ENCODE measurements around the gene NACAD.

NACAD gene

DNA sequence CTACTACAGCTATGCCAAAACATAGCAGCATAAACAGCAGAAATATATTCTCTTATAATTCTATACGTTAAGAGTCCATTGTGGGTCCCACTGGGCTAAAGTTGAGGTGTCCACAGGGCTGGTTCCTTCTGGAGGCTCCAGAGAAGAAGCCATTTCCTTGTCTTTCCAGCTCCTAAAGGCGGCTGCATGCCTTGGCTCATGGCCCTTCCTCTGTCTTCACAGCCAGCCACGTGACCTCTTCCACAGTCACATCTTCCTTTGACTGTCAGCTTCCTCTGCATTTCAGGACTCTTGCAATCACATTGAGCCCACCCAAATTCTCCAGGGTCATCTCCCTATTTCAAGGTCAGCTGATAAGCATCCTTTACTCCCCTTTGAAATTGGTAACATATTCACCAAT is 17.2 kb downstream of the NACAD start:
- Mint-ChIP-seq H3K4me1 (no peaks in the 10 kb centered on the region), H3K4me3 (no peak overlapping the region), H3K27me3 (ENCODE audit: low read depth) (no peaks in the 10 kb centered on the region), H3K9me3 (no peaks in the 10 kb centered on the region), H3K36me3 (ENCODE audit: low read depth) (peaks cover 43% of the 10 kb centered on the region), H3K27ac (no peak overlapping the region)
- TF ChIP-seq, protein P1, sequence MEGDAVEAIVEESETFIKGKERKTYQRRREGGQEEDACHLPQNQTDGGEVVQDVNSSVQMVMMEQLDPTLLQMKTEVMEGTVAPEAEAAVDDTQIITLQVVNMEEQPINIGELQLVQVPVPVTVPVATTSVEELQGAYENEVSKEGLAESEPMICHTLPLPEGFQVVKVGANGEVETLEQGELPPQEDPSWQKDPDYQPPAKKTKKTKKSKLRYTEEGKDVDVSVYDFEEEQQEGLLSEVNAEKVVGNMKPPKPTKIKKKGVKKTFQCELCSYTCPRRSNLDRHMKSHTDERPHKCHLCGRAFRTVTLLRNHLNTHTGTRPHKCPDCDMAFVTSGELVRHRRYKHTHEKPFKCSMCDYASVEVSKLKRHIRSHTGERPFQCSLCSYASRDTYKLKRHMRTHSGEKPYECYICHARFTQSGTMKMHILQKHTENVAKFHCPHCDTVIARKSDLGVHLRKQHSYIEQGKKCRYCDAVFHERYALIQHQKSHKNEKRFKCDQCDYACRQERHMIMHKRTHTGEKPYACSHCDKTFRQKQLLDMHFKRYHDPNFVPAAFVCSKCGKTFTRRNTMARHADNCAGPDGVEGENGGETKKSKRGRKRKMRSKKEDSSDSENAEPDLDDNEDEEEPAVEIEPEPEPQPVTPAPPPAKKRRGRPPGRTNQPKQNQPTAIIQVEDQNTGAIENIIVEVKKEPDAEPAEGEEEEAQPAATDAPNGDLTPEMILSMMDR (IDR thresholded peaks at IDR 0.05; ENCODE audit: unreplicated experiment in 3 of 3): no peak

DNA sequence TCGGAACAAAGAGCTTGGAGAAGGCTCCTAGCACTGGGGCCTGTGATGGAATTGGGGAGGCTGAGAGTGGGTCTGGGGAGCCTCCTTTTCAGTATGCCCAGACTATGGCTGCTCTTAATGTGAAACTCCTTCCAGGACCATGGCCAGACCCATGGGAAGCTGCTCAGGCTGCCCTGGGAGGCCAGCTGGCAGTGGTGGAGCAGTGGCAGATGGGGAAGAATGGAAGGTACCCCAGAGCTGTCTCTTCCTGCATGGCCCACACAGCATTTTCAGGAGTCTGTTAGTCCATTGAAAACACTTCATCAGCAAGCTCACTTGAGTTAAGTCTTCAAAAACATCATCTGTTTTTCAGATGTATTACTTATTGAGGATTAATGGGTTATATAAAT is 18.5 kb downstream of the NACAD start:
- H3K27me3 Mint-ChIP-seq (ENCODE audit: low read depth): no peaks in the 10 kb centered on the region
- peaks cover 49% of the 10 kb centered on the region for H3K36me3 Mint-ChIP-seq (ENCODE audit: low read depth)
- TF ChIP-seq, protein P1 (IDR thresholded peaks at IDR 0.05; ENCODE audit: unreplicated experiment in 3 of 3): no peak
- no peak overlapping the region for H3K27ac Mint-ChIP-seq
- no peaks in the 10 kb centered on the region for H3K9me3 Mint-ChIP-seq
- H3K4me1 Mint-ChIP-seq: no peaks in the 10 kb centered on the region
- no peak overlapping the region for H3K4me3 Mint-ChIP-seq

DNA sequence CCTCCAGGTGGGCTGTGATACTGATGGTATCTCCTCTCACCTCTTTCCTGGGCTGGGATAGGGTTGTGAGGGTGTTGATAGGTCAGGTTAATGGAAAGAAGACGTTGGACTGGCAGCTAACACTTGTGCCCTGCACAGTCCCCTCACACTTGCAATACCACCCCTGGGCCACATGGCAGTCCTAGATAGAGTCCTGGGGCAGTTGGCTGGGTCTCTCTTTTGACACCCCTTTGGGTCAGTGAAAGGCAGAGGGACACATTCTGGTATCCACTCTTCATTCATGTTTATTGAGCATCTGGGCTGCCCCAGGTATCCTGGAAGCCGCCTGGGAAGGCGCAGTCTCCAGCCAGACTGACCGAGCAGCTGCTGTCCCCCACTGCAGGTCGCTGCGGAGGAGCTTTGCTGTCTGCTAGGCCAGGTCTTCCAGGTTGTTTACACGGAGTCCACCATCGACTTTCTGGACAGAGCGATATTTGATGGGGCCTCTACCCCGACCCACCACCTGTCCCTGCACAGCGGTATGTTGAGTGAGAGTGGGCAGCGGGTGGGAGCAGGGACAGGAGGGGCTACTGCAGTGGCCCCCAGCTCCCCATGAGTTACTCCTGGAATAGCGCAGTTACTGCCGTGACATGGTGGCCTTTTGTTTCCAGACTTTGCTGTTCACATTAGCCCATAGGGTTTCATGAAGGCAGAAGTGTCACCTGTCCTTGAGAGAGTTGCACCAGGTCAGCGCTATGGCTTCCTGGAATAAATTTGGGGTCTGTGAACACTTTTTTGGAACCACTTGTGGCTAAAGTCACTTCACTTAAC is 19.1 kb downstream of the NACAD start:
- H3K4me1 Mint-ChIP-seq: no peaks in the 10 kb centered on the region
- H3K36me3 Mint-ChIP-seq (ENCODE audit: low read depth): peaks cover 46% of the 10 kb centered on the region
- no peaks in the 10 kb centered on the region for H3K9me3 Mint-ChIP-seq
- TF ChIP-seq, protein P1 (IDR thresholded peaks at IDR 0.05; ENCODE audit: unreplicated experiment in 3 of 3): no peak
- no peak overlapping the region for H3K27ac Mint-ChIP-seq
- no peak overlapping the region for H3K4me3 Mint-ChIP-seq
- no peaks in the 10 kb centered on the region for H3K27me3 Mint-ChIP-seq (ENCODE audit: low read depth)

DNA sequence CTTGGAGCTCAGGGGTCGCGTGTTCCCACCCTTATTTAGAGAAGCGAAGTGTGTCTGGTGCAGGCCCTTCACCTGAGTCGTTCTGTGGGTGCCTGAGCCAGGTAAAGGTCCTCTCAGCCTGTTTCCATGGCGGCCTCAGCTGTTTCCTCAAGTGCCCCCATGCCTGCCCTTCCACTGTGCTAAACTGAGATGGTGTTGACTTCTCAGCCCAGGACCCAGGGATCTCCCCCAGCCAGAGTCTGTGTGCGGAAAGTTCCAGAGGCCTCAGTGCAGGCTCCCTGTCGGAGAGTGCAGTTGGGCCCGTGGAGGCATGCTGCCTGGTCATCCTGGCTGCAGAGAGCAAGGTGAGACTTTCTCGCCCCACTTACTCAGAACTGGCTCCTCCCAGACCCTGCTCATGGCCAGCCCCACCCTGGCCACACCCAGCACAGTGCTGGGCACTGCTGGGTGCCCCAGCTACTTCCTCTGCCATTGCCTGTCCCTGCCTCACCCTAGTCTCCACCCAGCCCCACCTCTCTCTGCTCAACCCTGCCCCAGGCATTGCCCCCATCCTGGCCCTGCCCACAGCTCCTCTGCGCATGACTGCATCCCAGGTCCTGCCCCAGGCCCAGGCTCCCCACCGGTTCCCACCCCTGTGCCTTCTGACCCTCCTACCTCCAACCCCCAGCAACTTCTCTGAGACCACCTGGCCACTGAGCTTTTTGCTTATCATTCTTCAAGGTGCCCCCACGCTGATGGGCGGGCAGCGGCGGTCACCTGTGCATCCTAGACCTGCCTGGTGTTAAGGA is 20.3 kb downstream of the NACAD start:
- no peaks in the 10 kb centered on the region for H3K27me3 Mint-ChIP-seq (ENCODE audit: low read depth)
- no peaks in the 10 kb centered on the region for H3K4me1 Mint-ChIP-seq

DNA sequence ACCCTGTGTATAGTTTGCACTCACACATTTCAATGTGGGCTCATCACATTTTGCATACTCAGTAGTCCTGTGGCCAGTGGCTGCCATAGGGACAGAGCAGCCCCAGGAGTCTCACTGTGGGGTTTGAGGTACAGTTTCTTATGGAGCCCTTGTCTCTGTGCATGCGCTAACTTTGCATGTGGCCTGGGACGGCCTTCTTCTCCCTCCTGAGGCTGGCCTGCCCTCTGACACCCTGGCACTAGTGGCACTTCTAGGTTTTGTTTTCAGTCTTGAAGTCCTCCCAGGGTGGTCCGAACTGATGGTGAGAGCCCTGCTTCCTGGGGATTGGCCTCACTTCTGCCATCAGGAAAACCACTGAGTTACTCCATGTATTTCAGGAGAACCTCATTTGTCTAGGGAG is 21.2 kb downstream of the NACAD start:
- H3K27ac Mint-ChIP-seq: no peak overlapping the region
- H3K27me3 Mint-ChIP-seq (ENCODE audit: low read depth): no peaks in the 10 kb centered on the region
- peaks cover 48% of the 10 kb centered on the region for H3K36me3 Mint-ChIP-seq (ENCODE audit: low read depth)
- TF ChIP-seq, protein P1 (IDR thresholded peaks at IDR 0.05; ENCODE audit: unreplicated experiment in 3 of 3): no peak
- H3K4me1 Mint-ChIP-seq: no peaks in the 10 kb centered on the region
- H3K4me3 Mint-ChIP-seq: no peak overlapping the region
- no peaks in the 10 kb centered on the region for H3K9me3 Mint-ChIP-seq

More for the DNA sequence above, 20.3 kb downstream of the NACAD start:
- H3K4me3 Mint-ChIP-seq: no peak overlapping the region
- TF ChIP-seq, protein P1 (IDR thresholded peaks at IDR 0.05; ENCODE audit: unreplicated experiment in 3 of 3): no peak
- H3K27ac Mint-ChIP-seq: no peak overlapping the region
- no peaks in the 10 kb centered on the region for H3K9me3 Mint-ChIP-seq
- H3K36me3 Mint-ChIP-seq (ENCODE audit: low read depth): peaks cover 52% of the 10 kb centered on the region

All from nephron (organoid).